K562 (cell line): ENCODE data around the gene FERMT3. TPM values are rescaled to one million over a fixed set of nuclear protein-coding genes. Genes with fewer than 3 reads are reported as not detected.

Experiments used
- ATAC-seq: fragments of 200-7000 bp; cut with Tn5 transposase; 3 replicates; pipeline ENCODE4 v1.9.1; 2020; ENCODE audit warnings: moderate library complexity
- BruUV-seq: library from RNA; stranded (reverse); fragments of 400-500 nt; replicated peaks from 2 replicates; lab custom pipeline; 2021; lab: Mats Ljungman, UMichigan
- CTCF ChIA-PET: fragments of 300-600 bp; formaldehyde crosslinking; extraction: SDS; loops from one replicate; lab custom pipeline; 2021; ENCODE audit warnings: low intra/inter-chr PET ratio; lab: Yijun Ruan, JAX
- POLR2A ChIA-PET: fragments of 300-600, 350-650 bp; sonication (Branson Sonifier 250); formaldehyde crosslinking; extraction: SDS; loops from one replicate; lab custom pipeline; 2021; ENCODE audit warnings: antibody characterized with exemption, inconsistent platforms; lab: Yijun Ruan, JAX
- DNase-seq, 4 experiments: peaks; one replicate each; pipeline versions ENCODE4 v3.0.0 to v3.0.0-alpha.2; 2011 to 2018; ENCODE audit warnings: low spot score in 3 of 4, mixed read lengths in 3 of 4; ENCODE audit errors: extremely low read depth in 1 of 4
- FAIRE-seq: peaks from 2 replicates; lab custom pipeline; 2011; peaks lifted over from hg19 to GRCh38; lab: Jason Lieb, UNC
- H2AFZ ChIP-seq: 2 replicates; pipeline ENCODE4 v1.6.0; 2011; ENCODE audit warnings: low read depth, low read length, control low read depth, inconsistent platforms
- H3K27ac ChIP-seq: fragments of 200-600 bp; 3 replicates; pipeline ENCODE4 v1.8.0; 2011; ENCODE audit warnings: low read depth, mild to moderate bottlenecking, control low read depth, inconsistent platforms, low read length, moderate library complexity, mixed read lengths; ENCODE audit errors: extremely low read depth
- H3K27me3 ChIP-seq, 2 experiments: fragments of 300-600 bp in 1 of 2; 2 replicates in 1 of 2; 3 replicates in 1 of 2; pipeline versions ENCODE4 v1.6.0 to v1.8.0; 2011; ENCODE audit warnings: inconsistent platforms in 2 of 2, low read length in 2 of 2, mild to moderate bottlenecking in 1 of 2, mixed read lengths in 1 of 2, moderate library complexity in 1 of 2; ENCODE audit not compliant: control insufficient read depth in 2 of 2, insufficient read depth in 2 of 2
- H3K36me3 ChIP-seq: fragments of 300-600 bp; 3 replicates; pipeline ENCODE4 v1.8.0; 2011; ENCODE audit warnings: mild to moderate bottlenecking, low read length, inconsistent platforms; ENCODE audit not compliant: control insufficient read depth, insufficient read depth
- H3K4me1 ChIP-seq, 2 experiments: fragments of 200-600 bp in 1 of 2; replicated peaks in 1 of 2; 2 replicates in 1 of 2; 3 replicates in 1 of 2; pipeline versions ENCODE4 v1.5.1 to v1.8.0; 2011; ENCODE audit warnings: inconsistent platforms in 2 of 2, low read length in 2 of 2, mild to moderate bottlenecking in 1 of 2, mixed read lengths in 1 of 2, moderate library complexity in 1 of 2; ENCODE audit not compliant: control insufficient read depth in 2 of 2, insufficient read depth in 2 of 2
- H3K4me2 ChIP-seq: 2 replicates; pipeline ENCODE4 v1.6.1; 2011; ENCODE audit warnings: low read length, control low read depth, inconsistent platforms, mixed read lengths; ENCODE audit not compliant: insufficient read depth
- H3K4me3 ChIP-seq: fragments of 200-600 bp; sonication (generic), shearing (Covaris generic); 2 replicates; pipeline ENCODE4 v1.5.1; 2016; ENCODE audit warnings: control low read depth, inconsistent platforms
- H3K79me2 ChIP-seq: fragments of 200-600 bp; 3 replicates; pipeline ENCODE4 v1.8.0; 2011; ENCODE audit warnings: low read length, inconsistent platforms; ENCODE audit not compliant: control insufficient read depth, insufficient read depth
- H3K9ac ChIP-seq, 2 experiments: 2 replicates each; pipeline versions ENCODE4 v1.6.0 to v1.6.1; 2011; ENCODE audit warnings: low read depth in 2 of 2, low read length in 2 of 2, control low read depth in 1 of 2, inconsistent platforms in 1 of 2, mild to moderate bottlenecking in 1 of 2, mixed read lengths in 1 of 2; ENCODE audit not compliant: insufficient read depth in 1 of 2
- H3K9me1 ChIP-seq: one replicate; pipeline ENCODE4 v1.6.0; 2011; ENCODE audit warnings: inconsistent platforms, mild to moderate bottlenecking, low read length, moderate library complexity; ENCODE audit not compliant: control insufficient read depth, insufficient read depth
- H3K9me3 ChIP-seq: replicated peaks from 2 replicates; pipeline ENCODE4 v1.5.1; 2011; ENCODE audit warnings: low read depth, low read length, inconsistent platforms; ENCODE audit not compliant: control insufficient read depth, insufficient read depth
- H4K20me1 ChIP-seq: replicated peaks from 2 replicates; pipeline ENCODE4 v1.6.1; 2011; ENCODE audit warnings: low read length, inconsistent platforms, mixed read lengths; ENCODE audit not compliant: control insufficient read depth, insufficient read depth
- POLR2AphosphoS5 ChIP-seq: IDR thresholded peaks from 2 replicates; pipeline ENCODE4 v1.6.1; 2011; ENCODE audit warnings: mild to moderate bottlenecking, low read depth, low read length, moderate library complexity; ENCODE audit not compliant: control insufficient read depth, insufficient read depth
- THAP7 ChIP-seq: fragments of 250-450 bp; sonication (Bioruptor Pico); IDR thresholded peaks from 2 replicates; pipeline ENCODE4 v1.5.0; 2021
- ZBTB33 ChIP-seq: sonication (generic); formaldehyde crosslinking; IDR thresholded peaks from 2 replicates; pipeline ENCODE4 v1.8.1; 2023; ENCODE audit warnings: mild to moderate bottlenecking, missing genetic modification reagents
- ZKSCAN8 ChIP-seq: fragments of 200-800 bp; sonication (Bioruptor generic); IDR thresholded peaks from 2 replicates; pipeline ENCODE4 v1.6.1; 2016; ENCODE audit warnings: missing genetic modification characterization, missing compliant biosample characterization
- WGBS: fragments of 100-300 bp; shearing (Covaris generic); methylation state at CpG from one replicate; pipeline ENCODE4 v1.1.6; 2016; ENCODE audit warnings: low coverage, mixed read lengths; ENCODE audit not compliant: insufficient coverage; ENCODE audit errors: missing lambda C conversion rate; 5-methylcytosine and 5-hydroxymethylcytosine counted together
- in situ Hi-C: fragments of 300-500 bp; cut with MboI; formaldehyde crosslinking; loops from 4 replicates; pipeline ENCODE4 v1.15.0; 2018; ENCODE audit warnings: inconsistent platforms, mixed read lengths
- intact Hi-C: fragments of 100-400 bp; cut with micrococcal nuclease; formaldehyde crosslinking; loops from 2 replicates; pipeline ENCODE4 v1.14.2; 2022
- polyA plus RNA-seq, 8 experiments: library from polyadenylated mRNA; depleted of rRNA in 4 of 8; stranded (reverse) in 5 of 8; unstranded in 3 of 8; fragments of >200 nt; fragmentation: Nextera tagmentation in 2 of 8; fragmentation: Illumina TruSeq in 1 of 8; extraction: Ambion mirVana in 2 of 8; extraction: Trizol in 1 of 8; gene quantifications; 2 replicates each; pipeline versions ENCODE4 v1.2.1 to v1.2.3, GENCODE V29; 2011 to 2014; ENCODE audit warnings: inconsistent platforms in 1 of 8, missing spikeins in 1 of 8
- total RNA-seq, 7 experiments: library from RNA; depleted of rRNA in 6 of 7; stranded (reverse); fragments of >200 nt in 6 of 7; fragmentation: Illumina TruSeq in 2 of 7; extraction: Trizol in 2 of 7; gene quantifications; 2 replicates each; pipeline versions ENCODE4 v1.2.1 to v1.2.3, GENCODE V29; 2011 to 2021; ENCODE audit warnings: low replicate concordance in 1 of 7

FERMT3 gene
- total and polyA plus RNA-seq, 9 of the 15 experiments (the other 6 are each of a cell fraction or from before 2014, with no cell fraction given), result 3.2 to 275 (median 79.7) TPM

GRCh38 chr11:64219755-64220154 is 13.2 kb downstream of the FERMT3 start:
- Histone ChIP-seq H3K4me1 (peaks cover 0 to 32% of the 10 kb centered on the region in 2 experiments; a peak in 3 of 5 replicates), H4K20me1 (no peaks in the 10 kb centered on the region), H3K9me1 (peaks cover 4% of the 10 kb centered on the region), H3K27me3 (no peaks in the 10 kb centered on the region), H3K27ac (no peak overlapping the region), H3K79me2 (no peaks in the 10 kb centered on the region), H3K36me3 (peaks cover 82% of the 10 kb centered on the region), H3K4me2 (no peak overlapping the region), H2AFZ (no peak overlapping the region), H3K9me3 (no peaks in the 10 kb centered on the region), H3K9ac (peak overlapping the region in 1 of 2 experiments; percentile 45; a peak in 1 of 4 replicates), H3K4me3 (no peak overlapping the region)
- TF ChIP-seq ZBTB33 (CRISPR knock-in tag) (peak; percentile 64; the same call in 1 of the 2 replicates), POLR2AphosphoS5 (peak; percentile 0; the same call in 1 of the 2 replicates), ZKSCAN8 (CRISPR knock-in tag) (no peak), THAP7 (no peak)
- intact Hi-C loops, result no loop called here
- DNase-seq (no peak), ATAC-seq (no peak), FAIRE-seq (no peak)
- no TSS peak for BruUV-seq
- ChIA-PET CTCF (no interaction called here), POLR2A (interaction anchor here (0.8 to 7.0 kb wide), 2 partner anchors 13 to 19 kb away, joined by 4 to 57 read pairs; partner anchors contain the start of gene FERMT3)
- in situ Hi-C loops, result no loop called here
- WGBS, result 92% methylated on average over 9 of the region's 10 CpGs
